Mucosa of rectum (tissue), 2 donors: ENCODE data around the gene TMEM184A.

Source experiments
- H3K27ac ChIP-seq, 2 donors: one replicate each; pipeline ENCODE4 v1.7.0; 2013; ENCODE audit warnings: inconsistent platforms in 2 of 2, low read depth in 2 of 2, low read length in 2 of 2
- H3K27me3 ChIP-seq, 2 donors: one replicate each; pipeline ENCODE4 v1.7.0; 2013; ENCODE audit warnings: low read length in 2 of 2; ENCODE audit not compliant: control insufficient read depth in 2 of 2, insufficient read depth in 2 of 2
- H3K36me3 ChIP-seq, 2 donors: one replicate each; pipeline ENCODE4 v1.7.0; 2013; ENCODE audit warnings: low read length in 2 of 2; ENCODE audit not compliant: control insufficient read depth in 2 of 2, insufficient read depth in 2 of 2
- H3K4me1 ChIP-seq, 2 donors: one replicate each; pipeline ENCODE4 v1.7.0; 2013; ENCODE audit warnings: low read length in 2 of 2, mild to moderate bottlenecking in 1 of 2; ENCODE audit not compliant: control insufficient read depth in 2 of 2, insufficient read depth in 2 of 2
- H3K4me3 ChIP-seq, 2 donors: one replicate each; pipeline ENCODE4 v1.7.0; 2013; ENCODE audit warnings: low read length in 2 of 2
- H3K9ac ChIP-seq, 2 donors: one replicate each; pipeline ENCODE4 v1.7.0; 2013; ENCODE audit warnings: low read length in 2 of 2, low read depth in 1 of 2, mild to moderate bottlenecking in 1 of 2
- H3K9me3 ChIP-seq, 2 donors: one replicate each; pipeline ENCODE4 v1.7.0; 2013; ENCODE audit warnings: low read length in 2 of 2; ENCODE audit not compliant: control insufficient read depth in 2 of 2
- donor health status: healthy.
- donor health status: Normal muscosa, but diverticular disease.

The TMEM184A gene

DNA sequence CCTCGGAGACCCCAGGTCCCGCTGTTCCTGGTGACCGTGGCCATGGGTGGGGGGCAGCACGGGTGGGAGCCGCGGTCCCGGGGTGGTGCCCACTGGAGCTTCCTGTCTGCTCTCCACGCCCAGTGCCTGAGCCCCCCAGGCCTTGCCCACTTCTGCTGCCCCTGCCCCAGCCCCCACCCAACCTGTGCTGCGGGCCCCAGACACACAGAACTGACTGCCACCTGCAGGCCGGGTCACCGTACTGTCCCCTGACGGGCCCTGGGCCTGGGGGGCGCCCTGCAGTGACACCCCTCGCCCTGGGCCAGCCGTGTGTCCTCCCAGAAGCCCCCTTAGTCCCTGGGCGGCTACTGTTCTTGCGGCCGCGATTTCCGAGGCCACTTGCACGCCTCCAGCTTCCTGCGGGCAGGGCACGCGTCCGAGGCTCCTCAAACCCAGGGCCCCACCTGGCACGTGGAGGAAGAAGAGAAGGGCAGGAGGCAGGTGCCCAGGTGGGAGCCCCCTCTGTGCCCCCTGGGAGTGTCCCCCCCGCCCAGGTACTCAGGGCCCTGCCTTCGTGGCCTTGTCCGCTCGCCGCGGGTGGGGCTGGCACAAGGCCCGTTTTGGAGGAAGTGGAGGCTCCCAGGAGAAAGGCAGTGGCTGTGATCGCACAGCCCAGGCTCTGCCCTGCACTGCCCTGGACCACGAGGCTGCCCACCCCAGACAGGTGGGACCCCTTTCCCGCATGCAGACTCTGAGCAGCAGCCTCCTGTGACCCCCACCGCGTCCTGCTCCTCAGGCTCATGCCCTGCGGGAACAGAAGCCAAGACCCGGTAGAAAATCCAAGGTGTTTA lies 10.4 kb downstream of the TMEM184A start:
- peaks cover 17 to 24% of the 10 kb centered on the region in 2 donors for H3K36me3 ChIP-seq
- H3K4me3 ChIP-seq: no peak overlapping the region
- H3K9me3 ChIP-seq: no peaks in the 10 kb centered on the region
- H3K27me3 ChIP-seq: no peaks in the 10 kb centered on the region
- no peak overlapping the region for H3K27ac ChIP-seq
- no peak overlapping the region for H3K9ac ChIP-seq
- H3K4me1 ChIP-seq: no peaks in the 10 kb centered on the region

DNA sequence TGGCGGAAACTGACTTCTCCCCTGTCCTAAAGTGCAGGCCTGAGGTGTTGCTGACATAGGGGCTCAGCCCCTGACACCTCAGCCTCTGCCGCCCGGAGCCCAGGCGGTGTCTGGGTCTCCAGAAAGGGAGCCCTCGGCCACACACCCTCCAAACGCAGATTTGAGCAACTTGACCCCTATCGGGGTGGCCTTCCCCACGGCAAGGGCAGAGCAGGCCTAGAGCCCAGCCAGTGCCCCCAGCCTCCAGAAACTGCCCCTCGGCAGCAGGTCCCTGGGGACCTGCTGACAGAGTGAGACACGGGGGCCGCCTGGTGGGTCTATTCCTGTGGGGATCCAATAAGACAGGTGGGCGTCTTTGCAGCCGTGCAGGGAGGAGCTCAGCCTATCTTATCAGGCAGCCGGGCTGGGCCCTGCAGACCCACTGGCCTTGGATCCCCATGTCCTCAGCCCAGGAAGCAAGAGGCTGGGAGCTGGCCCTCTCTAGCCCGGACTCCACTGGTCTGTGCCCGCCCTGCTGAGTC lies 11.0 kb downstream of the TMEM184A start:
- Histone ChIP-seq H3K9me3 (no peaks in the 10 kb centered on the region), H3K27me3 (no peaks in the 10 kb centered on the region), H3K4me3 (no peak overlapping the region), H3K36me3 (peaks cover 22 to 28% of the 10 kb centered on the region in 2 donors), H3K9ac (no peak overlapping the region), H3K27ac (no peak overlapping the region), H3K4me1 (no peaks in the 10 kb centered on the region)

DNA sequence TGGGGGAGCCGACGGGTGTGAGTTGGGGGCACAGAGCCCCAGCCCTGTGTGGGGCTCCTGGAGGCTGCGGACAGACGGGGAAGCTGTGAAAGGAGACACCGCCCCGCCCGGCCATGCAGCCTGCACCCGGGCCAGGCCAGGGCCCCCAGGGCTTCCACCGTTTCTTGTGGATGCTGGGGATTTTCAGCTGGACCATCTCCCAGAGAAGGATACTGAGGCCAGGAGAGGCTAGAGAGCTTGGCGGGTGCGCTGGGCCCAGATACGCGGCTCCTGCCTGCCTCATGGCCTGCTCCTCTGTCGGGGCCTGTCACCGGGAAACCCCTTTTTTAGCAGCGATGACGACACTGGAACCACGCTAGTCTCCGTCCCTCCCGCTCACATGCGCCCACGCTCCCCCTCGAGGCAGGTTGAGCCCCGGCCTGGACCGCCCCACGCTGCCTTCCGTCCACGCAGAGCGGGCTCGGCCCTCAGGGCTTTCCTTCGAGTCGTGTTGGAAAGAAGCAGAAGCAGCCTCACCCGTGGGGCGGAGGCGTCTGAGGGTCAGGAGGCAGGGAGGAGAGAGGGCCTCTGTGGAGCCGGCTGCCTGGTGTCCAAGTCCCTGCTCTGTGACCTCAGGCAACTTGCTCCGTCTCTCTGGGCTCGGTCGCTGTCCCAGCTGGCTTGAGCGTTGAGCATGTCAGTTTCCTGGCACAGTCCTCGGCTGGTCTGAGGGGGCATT lies 11.7 kb downstream of the TMEM184A start:
- Histone ChIP-seq H3K4me3 (no peak overlapping the region), H3K36me3 (peaks cover 28 to 34% of the 10 kb centered on the region in 2 donors), H3K9me3 (no peaks in the 10 kb centered on the region), H3K9ac (no peak overlapping the region), H3K27me3 (no peaks in the 10 kb centered on the region), H3K27ac (no peak overlapping the region), H3K4me1 (no peaks in the 10 kb centered on the region)

DNA sequence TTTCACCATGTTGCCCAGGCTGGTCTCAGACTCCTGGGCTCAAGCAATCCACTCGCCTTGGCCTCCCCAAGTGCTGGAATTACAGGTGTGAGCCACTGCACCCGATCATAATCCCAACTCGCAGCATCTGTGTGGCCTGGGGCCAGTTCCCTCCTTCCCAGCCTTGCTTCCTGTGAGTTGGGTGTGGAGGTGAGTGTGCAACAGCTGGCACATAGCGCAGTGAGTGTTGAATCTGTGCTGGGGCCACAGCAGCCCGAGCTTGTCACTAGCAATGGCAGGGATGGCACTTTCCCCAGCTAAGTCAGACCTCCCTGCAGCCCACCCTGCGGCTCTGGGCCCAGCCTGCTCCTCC lies 12.2 kb downstream of the TMEM184A start:
- Histone ChIP-seq H3K27me3 (no peaks in the 10 kb centered on the region), H3K27ac (no peak overlapping the region), H3K9me3 (no peaks in the 10 kb centered on the region), H3K4me1 (no peaks in the 10 kb centered on the region), H3K36me3 (peaks cover 29 to 31% of the 10 kb centered on the region in 2 donors), H3K9ac (no peak overlapping the region), H3K4me3 (no peak overlapping the region)

DNA sequence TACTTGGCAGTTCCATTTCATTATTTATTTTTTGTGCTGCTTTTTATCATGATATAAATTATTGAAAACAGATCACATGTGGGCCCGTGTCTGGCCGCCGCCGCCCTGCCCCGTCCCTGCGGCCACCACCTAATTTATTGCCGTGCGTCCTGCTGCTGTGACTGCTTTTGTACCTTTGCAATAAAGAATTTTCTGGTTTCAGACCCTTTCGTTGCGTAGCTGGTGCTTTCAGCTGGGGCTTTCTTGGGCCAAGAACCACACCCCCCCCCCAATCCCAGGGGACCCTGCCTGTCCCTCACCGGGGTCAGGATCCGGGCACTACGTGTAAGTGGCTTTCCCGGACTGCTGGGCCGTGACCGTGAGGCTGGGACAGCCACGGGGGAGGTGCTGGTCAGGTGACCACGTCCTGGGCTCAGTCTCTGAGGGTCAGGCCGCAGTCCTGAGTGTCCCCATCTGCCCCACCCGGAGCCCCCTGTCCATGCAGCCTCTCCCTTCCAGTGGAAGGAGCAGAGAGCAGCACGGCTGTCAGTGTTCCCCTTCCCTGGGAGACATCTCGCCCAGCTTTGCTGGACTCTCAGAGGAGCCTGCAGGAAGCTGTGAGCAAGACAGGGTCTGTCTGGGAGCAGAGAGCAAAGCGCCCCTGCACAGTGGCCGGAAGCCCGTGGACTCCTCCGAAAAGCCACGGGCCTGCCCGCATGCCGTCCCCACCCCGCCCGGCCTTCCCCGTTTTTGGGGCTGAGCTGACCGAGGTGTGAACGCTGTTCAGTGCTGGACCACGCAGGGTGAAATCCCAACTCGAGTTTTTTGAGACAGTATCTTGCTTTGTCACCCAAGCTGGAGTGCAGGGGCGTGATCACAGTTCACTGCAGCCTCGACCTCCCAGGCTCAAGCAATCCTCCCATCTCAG lies 12.9 kb downstream of the TMEM184A start:
- H3K9ac ChIP-seq: no peak overlapping the region
- peaks cover 30 to 32% of the 10 kb centered on the region in 2 donors for H3K36me3 ChIP-seq
- H3K9me3 ChIP-seq: no peaks in the 10 kb centered on the region
- no peak overlapping the region for H3K27ac ChIP-seq
- H3K4me3 ChIP-seq: no peak overlapping the region
- no peaks in the 10 kb centered on the region for H3K27me3 ChIP-seq
- no peaks in the 10 kb centered on the region for H3K4me1 ChIP-seq

DNA sequence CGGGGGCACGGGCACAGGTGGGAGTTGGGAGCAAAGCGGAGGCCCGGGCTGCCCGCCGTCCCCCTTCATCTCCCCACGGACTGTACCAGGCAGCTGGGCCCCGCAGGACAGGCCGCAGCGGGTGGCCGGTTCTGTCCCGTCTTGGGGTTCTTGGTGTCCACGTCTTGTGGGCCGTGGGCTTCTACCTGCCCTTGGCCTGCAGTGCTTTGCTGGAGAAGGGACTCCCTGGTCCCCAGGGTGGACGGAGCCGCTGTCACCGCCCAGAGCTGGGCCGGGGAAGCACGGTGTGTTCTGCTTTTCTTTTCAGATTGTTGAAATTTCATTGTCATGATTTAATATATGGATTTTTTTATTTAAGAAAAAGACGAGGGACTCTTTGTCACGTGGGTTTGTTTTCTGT lies 13.7 kb downstream of the TMEM184A start:
- Histone ChIP-seq H3K4me3 (no peak overlapping the region), H3K9me3 (no peaks in the 10 kb centered on the region), H3K27me3 (no peaks in the 10 kb centered on the region), H3K4me1 (peaks cover 5% of the 10 kb centered on the region in 2 donors), H3K27ac (no peak overlapping the region), H3K9ac (no peak overlapping the region), H3K36me3 (peaks cover 26 to 31% of the 10 kb centered on the region in 2 donors)

DNA sequence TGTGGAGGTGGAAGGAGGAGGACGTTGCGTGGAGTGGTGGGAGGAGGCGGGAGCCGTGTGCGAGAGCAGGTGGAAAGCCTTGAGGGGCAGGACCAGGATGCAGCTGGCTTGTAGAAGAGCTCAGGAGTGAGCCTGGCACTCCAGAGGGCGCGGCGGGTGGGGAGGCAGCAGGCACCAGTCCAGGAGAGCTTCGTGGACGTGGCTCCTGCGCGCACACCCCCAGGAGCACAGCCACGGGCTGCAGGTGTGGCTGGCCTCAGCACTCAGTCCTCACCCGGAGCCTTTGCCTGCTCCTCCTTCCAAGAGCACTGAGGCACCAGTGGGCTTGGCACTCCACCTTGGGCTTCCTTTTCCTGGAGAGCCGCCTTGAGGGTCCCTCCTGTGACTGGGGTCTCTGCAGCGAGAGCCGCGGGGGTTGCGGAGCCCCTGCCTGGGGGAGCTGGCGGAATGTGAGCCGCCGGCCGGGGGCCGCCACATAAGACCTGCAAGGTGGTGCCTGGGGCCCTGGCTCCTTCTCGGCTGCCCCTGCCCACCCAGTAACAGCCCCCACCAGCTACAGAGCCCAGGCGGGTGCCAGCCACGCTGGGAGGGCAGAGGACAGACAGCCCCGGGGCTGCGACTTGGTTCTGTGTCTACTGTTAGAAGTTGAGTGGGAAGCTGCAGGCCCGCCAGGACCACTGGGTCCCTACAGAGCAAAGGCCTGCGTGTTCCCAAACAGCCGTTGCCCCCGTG lies 14.4 kb downstream of the TMEM184A start:
- Histone ChIP-seq H3K27ac (no peak overlapping the region), H3K4me3 (no peak overlapping the region), H3K9ac (no peak overlapping the region), H3K27me3 (no peaks in the 10 kb centered on the region), H3K4me1 (peaks cover 11 to 12% of the 10 kb centered on the region in 2 donors), H3K36me3 (peaks cover 24 to 28% of the 10 kb centered on the region in 2 donors), H3K9me3 (no peaks in the 10 kb centered on the region)

DNA sequence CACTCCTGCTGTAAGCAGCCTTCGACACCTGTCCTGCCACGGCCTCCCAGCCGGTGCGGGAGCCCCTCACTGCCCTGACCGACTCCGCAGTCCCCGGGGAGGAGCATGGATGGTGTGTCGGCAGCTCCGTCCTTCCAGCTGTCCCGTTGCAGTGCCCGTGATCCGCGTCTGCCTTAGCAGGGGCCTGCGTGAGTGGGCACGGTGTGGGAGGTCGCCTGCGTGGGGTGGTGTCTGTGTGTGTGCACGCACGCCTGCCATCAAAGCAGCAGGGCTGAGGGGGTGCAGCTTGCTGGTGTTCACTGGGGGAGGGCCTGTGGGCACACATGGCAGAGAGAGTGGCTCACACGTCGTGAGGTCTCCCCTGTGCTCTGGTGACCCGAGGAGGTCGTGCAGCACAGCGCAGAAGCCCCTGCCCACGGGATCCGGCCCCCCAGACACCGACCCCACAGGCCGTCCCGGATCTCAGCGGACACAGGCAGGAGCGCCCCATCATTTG lies 15.2 kb downstream of the TMEM184A start:
- H3K27ac ChIP-seq: no peak overlapping the region

More for the DNA sequence above, 15.2 kb downstream of the TMEM184A start:
- no peaks in the 10 kb centered on the region for H3K27me3 ChIP-seq
- peaks cover 15 to 16% of the 10 kb centered on the region in 2 donors for H3K4me1 ChIP-seq
- peaks cover 30 to 32% of the 10 kb centered on the region in 2 donors for H3K36me3 ChIP-seq
- no peak overlapping the region for H3K4me3 ChIP-seq
- no peak overlapping the region for H3K9ac ChIP-seq
- no peaks in the 10 kb centered on the region for H3K9me3 ChIP-seq
